Measurements from ENCODE around the gene ALG9. TPM values are rescaled to one million over a fixed set of nuclear protein-coding genes. Genes with fewer than 3 reads are reported as not detected.
A peak's percentile ranks its signal among the peaks of the same experiment; 100 is the strongest.

Gene ALG9
- total RNA-seq, 4 donors from 2014 or later = 26.7 to 35.1 (median 30.6) TPM

- Histone ChIP-seq H3K9me3 (no peaks in the 10 kb centered on the region), H3K27me3 (no peaks in the 10 kb centered on the region), H3K4me1 (no peaks in the 10 kb centered on the region), H3K36me3 (peaks cover 0 to 47% (median 4%) of the 10 kb centered on the region in 3 donors), H3K4me3 (no peak overlapping the region), H3K27ac (no peak overlapping the region)
- WGBS, 2 donors = 80 to 84% methylated on average over 2 of the region's 2 CpGs
- no peak for TF ChIP-seq CTCF (IDR thresholded peaks at IDR 0.05)
- no peak for TF ChIP-seq EP300 (IDR thresholded peaks at IDR 0.05)
- TF ChIP-seq POLR2A (IDR thresholded peaks at IDR 0.05) = no peak
- DNase-seq (ENCODE audit: low spot score in 2 of 2) = no peak
Observed at GRCh38 chr11:111826322-111826950, 44.9 kb downstream of the ALG9 start.

- no peak for DNase-seq (ENCODE audit: low spot score in 2 of 2)
- TF ChIP-seq POLR2A (IDR thresholded peaks at IDR 0.05) = no peak
- no peak for TF ChIP-seq CTCF (IDR thresholded peaks at IDR 0.05)
- no peak for TF ChIP-seq EP300 (IDR thresholded peaks at IDR 0.05)
Observed at GRCh38 chr11:111823629-111824028, 47.8 kb downstream of the ALG9 start.

GRCh38 chr11:111823131-111823530 is 48.2 kb downstream of the ALG9 start:
- H3K4me1 ChIP-seq = peaks cover 0 to 14% (median 0%) of the 10 kb centered on the region in 4 donors

More at GRCh38 chr11:111823629-111824028, 47.8 kb downstream of the ALG9 start:
- Histone ChIP-seq H3K4me1 (peaks cover 0 to 14% (median 0%) of the 10 kb centered on the region in 4 donors), H3K9me3 (no peaks in the 10 kb centered on the region), H3K36me3 (peaks cover 0 to 25% (median 0%) of the 10 kb centered on the region in 3 donors), H3K4me3 (no peak overlapping the region), H3K27ac (no peak overlapping the region), H3K27me3 (no peaks in the 10 kb centered on the region)

GRCh38 chr11:111819829-111820237 is 51.5 kb downstream of the ALG9 start:
- Histone ChIP-seq H3K27ac (peak overlapping the region in 2 of 4 donors; percentile 58 to 69), H3K36me3 (peaks cover 0 to 11% (median 0%) of the 10 kb centered on the region in 3 donors), H3K9me3 (no peaks in the 10 kb centered on the region), H3K4me3 (no peak overlapping the region), H3K27me3 (no peaks in the 10 kb centered on the region), H3K4me1 (peaks cover 0 to 14% (median under 1%) of the 10 kb centered on the region in 4 donors)
- DNase-seq (ENCODE audit: low spot score in 2 of 2) = no peak
- WGBS, 2 donors = 51 to 62% methylated on average over 3 of the region's 3 CpGs
- no peak for TF ChIP-seq POLR2A (IDR thresholded peaks at IDR 0.05)
- TF ChIP-seq EP300 (IDR thresholded peaks at IDR 0.05) = no peak
- TF ChIP-seq CTCF (IDR thresholded peaks at IDR 0.05) = no peak

More at GRCh38 chr11:111823131-111823530, 48.2 kb downstream of the ALG9 start:
- Histone ChIP-seq H3K27me3 (no peaks in the 10 kb centered on the region), H3K27ac (no peak overlapping the region), H3K4me3 (no peak overlapping the region), H3K9me3 (no peaks in the 10 kb centered on the region), H3K36me3 (peaks cover 0 to 20% (median 0%) of the 10 kb centered on the region in 3 donors)
- 45 to 59% methylated on average over 1 of the region's 1 CpG for WGBS, 2 donors
- no peak for DNase-seq (ENCODE audit: low spot score in 2 of 2)
- TF ChIP-seq POLR2A (IDR thresholded peaks at IDR 0.05) = no peak
- TF ChIP-seq EP300 (IDR thresholded peaks at IDR 0.05) = no peak
- TF ChIP-seq CTCF (IDR thresholded peaks at IDR 0.05) = no peak

GRCh38 chr11:111819161-111819828 is 52.1 kb downstream of the ALG9 start:
- peaks cover 0 to 11% (median 0%) of the 10 kb centered on the region in 3 donors for H3K36me3 ChIP-seq
- H3K9me3 ChIP-seq = no peaks in the 10 kb centered on the region
- no peak overlapping the region for H3K4me3 ChIP-seq
- no peaks in the 10 kb centered on the region for H3K27me3 ChIP-seq
- H3K27ac ChIP-seq = peak overlapping the region in 2 of 4 donors; percentile 58 to 76
- peaks cover 0 to 19% (median 2%) of the 10 kb centered on the region in 4 donors for H3K4me1 ChIP-seq
- TF ChIP-seq EP300 (IDR thresholded peaks at IDR 0.05) (peak in 1 of 2 donors; percentile 68), POLR2A (IDR thresholded peaks at IDR 0.05) (no peak)
- WGBS, 2 donors = 63 to 84% methylated on average over 1 of the region's 1 CpG
- DNase-seq (ENCODE audit: low spot score in 2 of 2) = no peak

All from tibial nerve (tissue), 4 donors.